ENCODE results near the gene BRSK2. TPM values are rescaled to one million over a fixed set of nuclear protein-coding genes. Genes with fewer than 3 reads are reported as not detected.

BRSK2 gene
- total and polyA plus RNA-seq, 9 of the 15 experiments (the other 6 are each of a cell fraction or from before 2014, with no cell fraction given): 0.06 to 0.52 (median 0.18) TPM; not detected in 5

DNA sequence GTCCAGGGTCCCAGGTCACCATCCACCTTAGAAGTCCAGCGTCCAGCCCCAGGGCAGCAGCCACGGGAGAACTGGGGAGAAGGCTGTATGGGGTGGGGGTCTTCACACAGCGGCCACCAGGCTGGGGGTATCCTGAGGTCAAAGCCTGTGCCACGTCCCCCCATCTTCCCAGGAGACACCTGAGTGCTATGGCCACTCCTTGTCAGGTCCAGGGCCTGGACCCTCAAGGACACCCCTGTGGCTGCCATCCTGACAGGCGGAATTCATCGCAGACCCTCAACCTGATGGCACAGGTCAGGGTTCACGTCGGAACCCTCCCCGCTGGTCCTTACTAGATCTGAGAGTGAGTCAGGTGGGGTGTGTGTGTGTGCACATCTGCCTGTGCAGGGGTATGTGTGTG, 18.6 kb downstream of the BRSK2 start:
- FAIRE-seq (no peak), ATAC-seq (no peak)

More for the DNA sequence above, 18.6 kb downstream of the BRSK2 start:
- intact Hi-C loops (cut with micrococcal nuclease) (no loop called here), in situ Hi-C loops (cut with MboI) (no loop called here)
- Histone ChIP-seq H3K4me3 (no peak overlapping the region), H2AFZ (ENCODE audit: low read depth, low read length) (no peak overlapping the region), H3K4me1 (replicated peaks in 1 of 2; ENCODE audit: control insufficient read depth in 2 of 2, insufficient read depth in 2 of 2, low read length in 2 of 2) (peaks cover 0 to 19% of the 10 kb centered on the region in 2 experiments; a peak in 2 of 5 replicates), H3K27me3 (ENCODE audit: control insufficient read depth in 2 of 2, insufficient read depth in 2 of 2, low read length in 2 of 2) (peaks cover 0 to 19% of the 10 kb centered on the region in 2 experiments; a peak in 2 of 5 replicates), H3K9ac (ENCODE audit: insufficient read depth in 1 of 2, low read depth in 2 of 2, low read length in 2 of 2) (no peak overlapping the region), H3K36me3 (ENCODE audit: control insufficient read depth, insufficient read depth, low read length) (no peaks in the 10 kb centered on the region), H3K79me2 (ENCODE audit: control insufficient read depth, insufficient read depth, low read length) (no peaks in the 10 kb centered on the region), H4K20me1 (replicated peaks; ENCODE audit: control insufficient read depth, insufficient read depth, low read length) (peaks cover 9% of the 10 kb centered on the region; the same call in 1 of the 2 replicates), H3K9me1 (ENCODE audit: control insufficient read depth, insufficient read depth, low read length) (no peaks in the 10 kb centered on the region), H3K27ac (ENCODE audit: extremely low read depth, low read depth, low read length) (no peak overlapping the region), H3K4me2 (ENCODE audit: insufficient read depth, low read length) (no peak overlapping the region), H3K9me3 (replicated peaks; ENCODE audit: control insufficient read depth, insufficient read depth, low read depth, low read length) (no peaks in the 10 kb centered on the region)
- DNase-seq (ENCODE audit: extremely low read depth in 1 of 4, low spot score in 3 of 4): no peak
- no TSS peak for BruUV-seq (replicated peaks)
- TF ChIP-seq ETV1 (tag; conservative IDR thresholded peaks at IDR 0.05; ENCODE audit: low read depth): no peak
- no peak for TF ChIP-seq ILK (tag; IDR thresholded peaks at IDR 0.05; ENCODE audit: borderline replicate concordance, low read depth)
- no peak for TF ChIP-seq FOXJ3 (CRISPR knock-in tag; IDR thresholded peaks at IDR 0.05)
- no peak for TF ChIP-seq MEIS2 (IDR thresholded peaks at IDR 0.05; ENCODE audit: partially characterized antibody)
- no peak for TF ChIP-seq PHB (CRISPR knock-in tag; IDR thresholded peaks at IDR 0.05)
- TF ChIP-seq, protein P1, sequence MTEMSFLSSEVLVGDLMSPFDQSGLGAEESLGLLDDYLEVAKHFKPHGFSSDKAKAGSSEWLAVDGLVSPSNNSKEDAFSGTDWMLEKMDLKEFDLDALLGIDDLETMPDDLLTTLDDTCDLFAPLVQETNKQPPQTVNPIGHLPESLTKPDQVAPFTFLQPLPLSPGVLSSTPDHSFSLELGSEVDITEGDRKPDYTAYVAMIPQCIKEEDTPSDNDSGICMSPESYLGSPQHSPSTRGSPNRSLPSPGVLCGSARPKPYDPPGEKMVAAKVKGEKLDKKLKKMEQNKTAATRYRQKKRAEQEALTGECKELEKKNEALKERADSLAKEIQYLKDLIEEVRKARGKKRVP (CRISPR knock-in tag; IDR thresholded peaks at IDR 0.05): no peak
- TF ChIP-seq, protein P2, sequence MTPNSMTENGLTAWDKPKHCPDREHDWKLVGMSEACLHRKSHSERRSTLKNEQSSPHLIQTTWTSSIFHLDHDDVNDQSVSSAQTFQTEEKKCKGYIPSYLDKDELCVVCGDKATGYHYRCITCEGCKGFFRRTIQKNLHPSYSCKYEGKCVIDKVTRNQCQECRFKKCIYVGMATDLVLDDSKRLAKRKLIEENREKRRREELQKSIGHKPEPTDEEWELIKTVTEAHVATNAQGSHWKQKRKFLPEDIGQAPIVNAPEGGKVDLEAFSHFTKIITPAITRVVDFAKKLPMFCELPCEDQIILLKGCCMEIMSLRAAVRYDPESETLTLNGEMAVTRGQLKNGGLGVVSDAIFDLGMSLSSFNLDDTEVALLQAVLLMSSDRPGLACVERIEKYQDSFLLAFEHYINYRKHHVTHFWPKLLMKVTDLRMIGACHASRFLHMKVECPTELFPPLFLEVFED (CRISPR knock-in tag; conservative IDR thresholded peaks at IDR 0.05): no peak
- no peak for TF ChIP-seq PHF21A (IDR thresholded peaks at IDR 0.05; ENCODE audit: borderline replicate concordance, low read depth)
- TF ChIP-seq FOXK1 (CRISPR knock-in tag; IDR thresholded peaks at IDR 0.05; ENCODE audit: borderline replicate concordance): no peak
- no peak for TF ChIP-seq U2AF2 (optimal IDR thresholded peaks at IDR 0.05; ENCODE audit: low read depth, low read length)
- TF ChIP-seq FOXP1 (CRISPR knock-in tag; IDR thresholded peaks at IDR 0.05): no peak
- TF ChIP-seq THRAP3 (IDR thresholded peaks at IDR 0.05; ENCODE audit: borderline replicate concordance): no peak
- WGBS (ENCODE audit: insufficient coverage, low coverage, missing lambda C conversion rate): 8% methylated on average over 9 of the region's 9 CpGs
- ChIA-PET POLR2A (no interaction called here), CTCF (ENCODE audit: low intra/inter-chr PET ratio) (no interaction called here)

Measured in K562 (cell line).